ENCODE data around the gene RND2.
"Not testable (repeated sequence)": the region's sequence is repeated elsewhere in the genome, so short reads cannot be mapped to it uniquely, and the experiment has no call there.

Gene RND2, protein sequence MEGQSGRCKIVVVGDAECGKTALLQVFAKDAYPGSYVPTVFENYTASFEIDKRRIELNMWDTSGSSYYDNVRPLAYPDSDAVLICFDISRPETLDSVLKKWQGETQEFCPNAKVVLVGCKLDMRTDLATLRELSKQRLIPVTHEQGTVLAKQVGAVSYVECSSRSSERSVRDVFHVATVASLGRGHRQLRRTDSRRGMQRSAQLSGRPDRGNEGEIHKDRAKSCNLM

DNA sequence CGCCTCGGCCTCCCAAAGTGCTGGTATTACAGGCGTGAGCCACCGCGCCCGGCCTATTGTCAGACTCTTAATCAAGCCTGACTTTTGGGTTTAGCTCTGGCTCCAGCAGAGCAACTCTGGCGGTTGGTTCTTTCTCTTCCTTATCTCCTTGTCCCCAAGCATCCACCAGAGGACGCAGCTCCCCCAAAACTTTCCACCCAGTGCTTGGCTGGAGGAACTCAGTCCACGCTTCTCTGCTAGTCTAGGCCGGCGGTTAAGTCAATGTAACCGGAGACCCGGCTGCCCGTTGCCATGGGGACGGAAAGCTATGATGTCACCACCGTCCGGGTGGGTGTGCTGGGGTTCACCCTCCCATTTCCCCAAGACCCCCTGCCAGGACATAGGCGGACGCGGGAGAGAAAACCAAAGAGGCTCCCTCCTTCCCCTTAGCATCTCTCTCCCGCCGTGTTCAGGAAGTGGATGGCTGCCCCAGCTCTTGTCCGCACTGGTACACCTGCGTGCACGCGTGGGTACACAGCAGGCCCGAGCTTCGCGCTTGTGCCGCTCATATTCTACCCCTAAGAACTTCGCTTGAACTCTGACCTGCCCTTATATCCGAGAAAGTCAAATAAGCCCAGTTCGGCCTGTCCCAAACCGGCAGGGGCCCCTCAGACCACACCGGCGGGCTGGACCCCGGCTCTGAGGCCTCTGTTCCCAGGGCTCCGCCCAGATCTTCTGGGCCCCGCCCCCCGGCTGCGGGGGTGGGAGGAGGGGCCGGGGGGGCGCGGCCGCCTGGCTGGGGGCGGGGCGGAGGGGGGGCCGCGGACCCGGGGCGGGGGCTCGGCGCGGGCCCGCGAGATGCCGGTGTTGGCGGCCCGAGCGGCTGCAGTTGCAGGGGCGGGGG, at the start of gene RND2:
Gene RND2 (plus strand): TSS at position 825 of the 883 bp plus-strand sequence. CDS start 117 bp downstream, outside the sequence.
- DNase-seq: peak; percentile 61

DNA sequence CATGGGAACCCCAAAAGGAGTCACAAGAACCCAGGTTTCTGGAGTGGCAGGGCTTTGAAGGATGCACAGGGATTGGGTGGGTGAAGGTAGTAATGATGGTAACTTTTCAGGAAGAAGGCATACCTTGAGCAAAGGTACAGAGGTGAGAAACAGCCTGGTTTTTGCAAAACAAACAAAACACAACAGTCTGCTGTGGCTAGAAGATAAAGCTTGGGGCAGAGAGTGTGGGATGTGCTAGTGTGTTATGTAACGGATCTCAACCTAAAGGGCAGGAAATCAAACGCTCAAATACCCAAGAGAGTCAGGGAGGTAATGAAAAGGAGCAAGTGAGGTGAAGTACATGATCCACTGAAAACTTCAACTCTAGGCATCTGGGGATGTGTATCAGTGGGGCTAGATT, 49.8 kb upstream of the RND2 start:
- DNase-seq: no peak

DNA sequence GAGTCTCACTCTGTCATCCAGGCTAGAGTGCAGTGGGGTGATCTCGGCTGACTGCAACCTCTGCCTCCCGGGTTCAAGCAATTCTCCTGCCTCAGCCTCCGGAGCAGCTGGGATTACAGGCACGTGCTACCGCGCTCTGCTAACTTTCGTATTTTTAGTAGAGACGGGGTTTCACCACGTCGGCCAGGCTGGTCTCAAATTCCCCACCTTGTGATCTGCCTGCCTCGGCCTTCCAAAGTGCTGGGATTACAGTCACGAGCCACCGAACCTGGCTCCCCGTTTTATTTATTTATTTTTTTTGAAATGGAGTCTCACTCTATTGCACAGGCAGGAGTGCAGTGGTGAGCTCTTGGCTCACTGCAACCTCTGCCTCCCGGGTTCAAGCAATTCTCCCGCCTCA, 49.3 kb upstream of the RND2 start:
- not testable (repeated sequence) for DNase-seq

DNA sequence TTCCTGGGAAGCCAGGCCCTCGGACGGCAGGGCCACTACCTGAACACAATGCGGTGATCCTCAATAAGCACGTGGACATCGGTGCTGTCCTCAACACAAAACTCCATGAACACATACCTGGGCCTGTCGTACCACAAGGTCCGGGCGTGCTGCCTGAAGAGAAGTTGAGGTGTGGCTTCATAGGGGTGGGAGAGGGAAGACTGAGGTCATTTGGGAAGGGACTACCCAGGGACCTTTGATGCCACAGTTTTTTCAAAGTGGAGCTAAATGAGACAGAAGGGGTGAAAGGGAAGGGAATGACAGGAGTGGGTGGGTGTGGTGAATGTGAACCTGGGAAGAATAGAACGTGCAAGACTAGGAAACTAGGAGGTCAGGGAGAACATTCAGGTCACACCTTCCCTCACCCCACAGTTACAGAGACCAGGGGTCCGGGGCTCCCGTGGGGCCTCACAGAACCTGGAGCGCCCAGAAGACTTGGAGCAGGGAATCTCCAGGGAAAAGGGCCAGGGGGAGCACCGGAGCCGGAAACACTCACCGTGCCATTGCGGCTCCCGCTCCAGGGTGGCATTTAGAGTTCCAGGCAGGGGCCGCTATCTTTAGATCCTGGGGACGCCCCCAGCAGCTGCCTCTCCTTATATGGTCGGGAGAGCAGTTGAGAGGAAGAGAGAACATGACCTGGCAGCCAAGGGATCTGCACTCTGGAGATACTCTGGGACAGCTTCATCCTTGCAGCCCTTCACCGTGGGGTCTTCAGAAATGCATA, 45.3 kb upstream of the RND2 start, which contains the start of gene PTGES3L:
Gene PTGES3L (minus strand): TSS at position 570 of the 763 bp plus-strand sequence. CDS start 27 bp downstream, at position 543.
- DNase-seq: no peak

DNA sequence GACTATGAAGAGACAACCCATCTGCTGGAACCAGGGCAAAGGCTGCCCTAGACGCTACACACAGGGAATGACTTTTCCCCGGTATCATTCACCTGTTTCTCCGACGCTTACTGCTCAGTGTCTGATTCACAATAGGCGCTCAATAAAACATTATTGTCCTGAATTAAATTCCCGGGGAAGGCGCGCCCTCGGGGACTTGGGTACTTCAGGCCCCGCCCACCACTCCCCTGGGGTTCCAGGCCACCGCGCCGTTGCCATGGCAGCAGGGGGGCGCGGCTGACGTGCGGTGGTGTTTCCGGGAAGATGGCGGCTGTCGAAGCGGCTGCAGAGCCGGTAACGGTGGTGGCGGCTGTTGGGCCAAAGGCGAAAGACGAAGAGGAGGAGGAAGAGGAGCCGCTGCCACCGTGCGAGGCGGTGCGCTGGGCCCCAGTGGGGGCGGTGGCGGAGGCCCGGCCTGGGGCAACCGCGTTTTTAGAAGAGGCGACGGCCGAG, 44.7 kb upstream of the RND2 start, which contains the start of gene RUNDC1:
Gene RUNDC1 (plus strand): TSS at position 292 of the 492 bp plus-strand sequence. CDS start 12 bp downstream, at position 304.
- DNase-seq: peak; percentile 23

DNA sequence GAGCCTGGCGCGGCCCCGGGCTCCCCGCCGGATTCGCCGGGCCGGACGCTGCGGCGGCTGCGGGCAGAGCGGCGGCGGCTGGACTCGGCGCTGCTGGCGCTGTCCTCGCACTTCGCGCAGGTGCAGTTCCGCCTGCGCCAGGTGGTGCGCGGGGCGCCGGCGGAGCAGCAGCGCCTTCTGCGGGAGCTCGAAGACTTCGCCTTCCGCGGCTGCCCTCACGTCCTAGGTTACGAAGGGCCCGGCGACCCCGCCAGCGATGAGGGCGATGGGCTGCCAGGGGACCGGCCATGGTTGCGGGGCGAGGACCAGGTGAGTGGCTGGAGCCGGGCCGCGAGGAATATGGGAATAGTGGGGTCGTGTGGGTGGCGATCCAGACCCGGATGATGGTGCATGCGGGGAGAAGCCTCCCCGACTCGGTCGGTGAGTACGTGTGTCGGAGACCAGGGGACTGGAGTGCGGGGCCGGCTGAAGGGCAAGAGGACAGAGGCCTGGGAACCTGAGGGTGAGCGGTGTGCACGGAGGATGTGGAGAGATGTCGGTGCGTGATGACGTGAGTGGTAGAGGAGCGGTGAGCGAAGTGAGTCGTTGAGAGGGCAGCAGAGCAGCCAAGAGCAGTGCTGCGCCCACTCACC, 44.1 kb upstream of the RND2 start:
- no peak for DNase-seq

DNA sequence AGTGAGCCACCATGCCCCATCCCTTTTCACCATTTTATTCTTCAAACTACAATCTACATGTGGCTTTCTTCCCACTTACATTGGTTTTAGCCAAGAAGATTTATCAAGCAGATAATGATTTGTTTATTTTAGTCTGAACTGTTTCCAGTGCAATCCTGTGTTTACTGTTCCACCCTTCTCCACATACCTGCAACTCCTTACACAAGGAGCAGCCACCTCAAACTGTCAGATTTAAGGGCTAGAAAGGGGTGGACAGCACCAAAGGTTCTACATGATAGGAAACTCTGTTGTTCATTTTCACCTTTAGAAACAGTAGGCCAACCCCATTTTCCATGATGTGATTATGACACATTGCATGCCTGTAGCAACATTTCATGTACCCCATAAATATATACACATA, 42.8 kb upstream of the RND2 start:
- no peak for DNase-seq

DNA sequence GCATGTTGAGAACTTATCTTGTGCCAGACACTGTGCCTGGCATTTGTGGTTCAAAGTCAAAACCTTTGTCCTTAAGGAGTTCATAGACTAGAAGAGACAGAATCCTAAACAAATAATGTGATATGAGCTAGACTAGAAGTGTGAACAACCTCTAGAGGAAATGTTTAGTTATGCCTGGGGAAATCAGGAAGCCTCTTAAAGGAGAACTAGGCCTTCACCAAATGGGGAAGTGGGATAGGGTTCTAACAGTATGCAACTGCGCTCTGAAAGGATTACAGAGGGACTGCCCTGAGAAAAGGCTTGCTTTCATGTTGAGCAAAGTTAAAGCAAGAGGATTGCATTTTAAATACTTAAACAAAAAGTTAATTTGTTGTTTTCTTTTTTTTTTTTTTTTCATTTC, 39.8 kb upstream of the RND2 start:
- DNase-seq: no peak

DNA sequence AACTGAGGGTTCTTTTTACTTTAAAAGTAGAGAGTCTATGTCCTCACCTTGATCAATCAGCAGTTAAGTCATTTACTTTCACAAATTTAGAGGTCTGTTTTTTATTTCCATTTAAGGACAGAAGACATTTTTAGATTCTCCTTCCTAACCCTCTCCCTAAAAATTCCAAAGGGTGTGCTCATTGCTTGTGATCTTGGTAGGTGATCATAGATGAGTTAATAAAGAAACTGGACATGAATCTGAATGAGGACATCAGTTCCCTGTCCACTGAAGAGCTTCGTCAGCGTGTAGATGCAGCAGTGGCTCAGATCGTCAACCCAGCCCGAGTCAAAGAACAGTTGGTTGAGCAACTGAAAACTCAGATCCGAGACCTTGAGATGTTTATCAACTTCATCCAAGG, 35.9 kb upstream of the RND2 start:
- DNase-seq: no peak

DNA sequence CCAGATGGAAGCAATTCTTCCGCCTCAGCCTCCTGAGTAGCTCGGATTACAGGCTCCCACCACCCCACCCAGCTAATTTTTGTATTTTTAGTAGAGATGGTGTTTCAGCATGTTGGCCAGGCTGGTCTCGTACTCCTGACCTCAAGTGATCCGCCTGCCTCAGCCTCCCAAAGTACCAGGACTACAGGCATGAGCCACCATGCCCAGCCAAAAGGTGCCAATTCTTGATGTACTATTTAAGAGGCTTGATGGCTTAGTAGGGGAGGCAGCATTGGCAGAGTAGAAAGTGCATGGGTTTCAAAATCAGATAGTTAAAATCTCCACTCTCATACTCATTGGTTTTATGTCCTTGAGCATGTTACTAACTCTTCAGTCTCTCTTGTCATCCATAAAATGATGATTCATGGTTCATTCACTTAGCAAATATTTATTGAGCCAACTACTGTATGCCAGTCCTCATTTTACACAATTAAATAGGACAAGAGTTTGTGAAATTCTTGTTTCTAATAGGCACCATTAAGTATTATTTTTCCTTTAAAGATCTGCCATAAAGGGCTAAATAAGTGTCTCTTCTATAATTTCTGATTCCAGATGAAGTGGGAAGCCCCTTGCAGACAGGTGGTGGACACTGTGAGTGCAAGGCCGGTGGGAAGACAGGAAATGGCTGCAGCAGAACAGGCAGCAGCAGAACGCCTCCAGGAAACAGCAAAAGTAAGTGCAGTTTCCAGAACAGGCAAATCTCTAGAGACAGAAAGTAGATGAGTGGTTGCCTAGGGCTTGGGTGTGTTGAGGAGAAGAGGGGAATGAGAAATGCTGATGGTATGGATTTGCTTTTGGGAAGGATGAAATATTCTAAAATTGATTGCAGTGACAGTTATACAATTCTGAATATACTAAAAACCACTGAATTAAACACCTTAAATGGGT, 35.0 kb upstream of the RND2 start:
- DNase-seq: no peak

DNA sequence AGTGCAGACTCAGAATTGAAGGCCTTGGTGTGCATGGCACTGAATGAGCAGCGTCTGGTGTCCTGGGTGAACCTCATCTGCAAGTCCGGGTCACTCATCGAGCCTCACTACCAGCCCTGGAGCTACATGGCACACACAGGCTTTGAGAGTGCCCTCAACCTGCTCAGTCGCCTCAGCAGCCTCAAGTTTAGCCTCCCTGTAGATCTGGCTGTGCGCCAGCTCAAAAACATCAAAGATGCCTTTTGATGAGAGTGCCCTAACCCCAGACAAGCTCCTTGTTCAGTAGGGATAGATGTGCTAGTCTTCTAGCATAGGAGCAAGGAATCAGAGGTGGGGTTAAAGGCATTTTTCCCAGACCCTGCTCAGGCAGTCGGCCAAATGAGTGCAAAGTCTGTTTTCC, 33.6 kb upstream of the RND2 start:
- DNase-seq: no peak

DNA sequence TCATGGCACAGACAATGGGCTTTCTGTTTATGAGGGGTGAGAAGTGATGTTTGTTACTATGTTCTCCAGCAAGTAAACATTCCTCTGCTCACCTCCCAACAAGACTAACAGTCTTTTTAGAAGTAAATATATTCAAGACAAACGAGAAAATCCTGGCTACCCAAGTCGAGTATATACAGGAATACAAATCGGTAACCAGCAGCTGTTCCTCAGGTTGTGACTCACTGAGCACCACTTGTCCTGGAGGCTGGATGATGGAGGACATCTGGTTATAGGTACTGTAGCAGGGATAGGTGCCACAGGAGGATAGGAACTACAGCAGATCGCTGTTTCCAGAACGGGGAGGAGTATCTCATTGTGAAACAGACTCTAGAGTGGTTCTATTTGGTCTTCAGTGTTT, 32.2 kb upstream of the RND2 start:
- DNase-seq: no peak

DNA sequence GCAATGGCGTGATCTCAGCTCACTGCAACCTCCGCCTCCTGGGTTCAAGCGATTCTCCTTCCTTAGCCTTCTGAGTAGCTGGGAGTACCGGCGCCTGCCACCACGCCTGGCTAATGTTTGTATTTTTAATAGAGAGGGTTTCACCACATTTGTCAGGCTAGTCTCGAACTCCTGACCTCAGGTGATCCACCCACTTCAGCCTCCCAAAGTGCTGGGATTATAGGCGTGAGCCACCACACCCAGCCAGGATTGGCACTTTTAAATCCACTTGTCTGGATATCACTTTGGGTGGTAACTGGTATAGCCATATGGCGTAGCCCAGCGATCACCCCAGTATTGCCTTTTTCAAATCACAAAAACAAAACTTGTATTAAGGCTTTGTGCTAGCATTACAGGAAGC, 31.1 kb upstream of the RND2 start:
- not testable (repeated sequence) for DNase-seq

DNA sequence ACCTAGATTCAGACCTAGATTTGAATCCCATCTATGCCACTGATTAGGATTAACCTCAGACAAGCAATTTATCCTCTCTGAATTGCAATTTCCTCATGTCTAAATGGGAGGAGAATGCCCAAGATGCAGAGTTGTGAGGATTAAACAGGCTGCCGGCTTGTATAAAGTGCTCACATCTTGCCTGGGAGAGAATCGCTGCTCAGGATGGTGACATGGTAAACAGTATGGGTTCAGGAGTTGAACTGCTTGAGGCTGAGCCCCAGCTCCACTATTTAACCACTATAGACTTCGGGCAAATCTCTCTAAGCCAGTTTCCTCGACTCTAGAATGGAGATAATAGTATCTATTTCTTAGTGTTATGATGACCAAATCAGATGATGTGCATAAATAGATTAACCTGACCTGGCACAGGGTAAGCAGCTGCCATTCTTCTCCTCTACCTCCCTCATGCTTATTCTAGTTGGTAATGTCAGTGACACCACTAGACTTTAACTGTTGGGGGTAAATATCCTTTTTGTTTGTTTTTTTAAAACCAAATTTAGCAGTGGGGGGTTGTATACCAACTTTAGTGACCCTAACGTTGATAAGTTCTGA, 27.5 kb upstream of the RND2 start:
- no peak for DNase-seq

DNA sequence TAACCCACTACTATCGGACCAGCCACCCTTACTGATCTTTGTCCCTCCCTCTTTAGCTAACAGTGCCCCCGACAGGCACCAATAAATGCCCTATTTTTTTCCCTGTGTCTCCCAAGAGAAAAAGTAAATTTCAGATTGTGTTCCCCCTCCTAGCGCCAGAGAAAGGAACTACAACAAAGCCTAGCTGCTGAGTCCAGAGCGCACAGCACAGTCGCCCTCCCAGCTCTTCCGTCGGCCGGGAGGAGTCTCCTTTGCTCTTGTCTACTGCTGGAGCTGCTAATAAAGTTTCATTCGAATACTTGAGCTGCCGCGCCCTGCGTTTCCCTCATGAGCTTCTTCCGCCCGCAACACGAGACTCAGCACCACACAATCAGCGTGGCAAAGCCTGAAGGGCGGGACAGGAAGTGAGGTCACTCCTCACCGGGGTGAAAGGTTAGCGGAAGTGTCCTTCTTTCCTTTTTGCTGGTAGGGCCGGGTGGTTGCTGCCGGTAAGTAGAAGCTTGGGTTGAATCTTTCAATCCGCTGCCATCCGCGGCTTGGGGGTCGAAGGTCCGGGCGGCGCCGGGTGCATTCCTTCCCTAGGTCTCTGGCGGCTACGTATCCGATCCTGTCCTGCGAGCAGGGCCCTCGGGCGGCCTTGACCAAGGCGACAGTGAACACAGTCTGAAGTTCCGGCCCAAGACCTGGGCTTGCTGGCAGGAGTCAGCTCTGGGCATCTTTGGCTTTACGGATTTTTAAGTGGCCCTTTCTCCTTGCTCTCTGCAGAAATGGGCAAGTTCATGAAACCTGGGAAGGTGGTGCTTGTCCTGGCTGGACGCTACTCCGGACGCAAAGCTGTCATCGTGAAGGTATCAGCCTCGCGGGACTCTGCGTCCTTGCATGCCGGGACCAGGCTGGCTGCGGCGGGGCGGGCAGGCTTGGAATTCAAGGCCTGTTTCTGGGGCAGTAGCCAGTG, 26.8 kb upstream of the RND2 start, which contains the start of gene RPL27:
Gene RPL27 (plus strand): TSS at position 436 of the 955 bp plus-strand sequence. CDS start 332 bp downstream, at position 768.
- DNase-seq: peak; percentile 99

DNA sequence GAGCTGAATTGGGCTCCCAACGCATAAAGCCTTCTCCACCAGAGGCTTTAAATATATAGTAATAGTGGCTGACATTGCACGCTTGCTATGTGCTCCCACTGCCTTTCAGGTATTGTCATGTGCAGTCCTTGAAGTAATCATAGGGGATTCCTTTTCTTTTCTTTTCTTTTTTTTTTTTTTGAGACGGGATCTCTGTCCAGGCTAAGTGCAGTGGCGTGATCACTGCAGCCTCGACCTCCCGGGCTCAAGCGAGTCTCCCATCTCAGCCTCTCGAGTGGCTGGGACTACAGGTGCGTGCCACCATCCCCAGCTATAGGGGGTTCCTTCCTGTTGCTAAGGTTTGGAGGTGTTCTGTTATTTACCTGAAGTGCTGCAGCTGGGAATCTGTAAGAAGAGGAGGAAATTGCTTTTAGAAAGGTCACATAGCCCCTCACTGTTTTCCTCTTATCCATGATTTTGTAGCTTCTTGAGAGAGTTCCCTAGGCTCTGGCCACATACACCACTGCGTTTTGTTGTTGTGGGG, 26.0 kb upstream of the RND2 start:
- no peak for DNase-seq

DNA sequence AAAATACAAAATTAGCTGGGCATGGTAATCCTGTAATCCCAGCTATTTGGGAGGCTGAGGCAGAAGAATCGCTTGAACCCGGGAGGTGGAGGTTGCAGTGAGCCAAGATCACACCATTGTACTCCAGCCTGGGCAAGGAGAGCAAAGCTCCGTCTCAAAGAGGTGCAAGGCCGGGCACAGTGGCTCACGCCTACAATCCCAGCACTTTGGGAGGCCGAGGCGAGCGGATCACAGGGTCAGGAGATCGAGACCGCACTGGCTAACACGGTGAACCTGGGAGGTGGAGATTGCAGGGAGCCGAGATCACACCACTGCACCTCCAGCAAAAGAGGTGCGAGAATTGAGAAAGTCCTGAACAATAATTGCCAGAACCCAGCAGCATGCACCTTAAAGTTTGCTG, 24.1 kb upstream of the RND2 start:
- DNase-seq: not testable (repeated sequence)

DNA sequence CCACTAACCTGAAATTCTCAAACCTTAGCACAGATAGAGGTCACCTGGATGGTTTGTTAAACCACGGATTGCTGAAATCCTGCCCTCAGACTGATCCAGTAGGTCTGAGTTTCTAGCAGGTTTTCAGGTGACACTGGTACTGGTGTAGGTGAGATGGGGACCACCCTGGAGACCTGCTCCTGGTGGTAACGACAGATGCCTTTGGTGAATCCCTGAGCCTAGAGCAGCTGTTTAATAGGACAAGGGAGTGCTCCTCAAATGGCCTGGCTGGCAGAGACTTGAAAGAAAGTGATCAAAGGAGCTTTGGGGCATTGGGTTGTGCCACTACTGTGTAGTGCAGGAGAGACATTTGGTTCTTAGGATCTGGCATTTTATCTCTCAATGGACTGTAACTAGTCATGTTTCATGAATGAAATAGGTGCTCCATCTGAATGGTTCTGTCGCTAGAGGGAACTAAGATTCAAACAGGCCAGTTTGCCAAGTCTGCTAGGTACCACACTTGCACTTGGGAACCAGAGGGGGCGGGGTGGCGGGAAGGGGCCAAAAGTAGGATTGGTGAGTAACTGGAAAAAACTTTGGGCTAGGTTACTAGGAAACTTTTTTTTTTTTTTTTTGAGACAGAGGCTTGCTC, 21.4 kb upstream of the RND2 start:
- no peak for DNase-seq

Data from NCI-H446 treated with DMSO at 0.1 percent for 48 hours (cell line).